GM15510 (cell line): ENCODE measurements around the gene ACR.

ENCODE experiments used
- POLR2A ChIP-seq: IDR thresholded peaks from 3 replicates; pipeline ENCODE4 v1.6.1; 2011; ENCODE audit warnings: borderline replicate concordance; ENCODE audit not compliant: insufficient read length; ENCODE audit errors: extremely low read depth

The ACR gene

GRCh38 chr22:50730941-50731661 lies 6.9 kb upstream of the ACR start:
- no peak for TF ChIP-seq POLR2A

GRCh38 chr22:50731811-50732624 lies 6.0 kb upstream of the ACR start:
- TF ChIP-seq POLR2A: no peak

GRCh38 chr22:50732681-50733080 lies 5.3 kb upstream of the ACR start:
- TF ChIP-seq POLR2A: no peak

DNA sequence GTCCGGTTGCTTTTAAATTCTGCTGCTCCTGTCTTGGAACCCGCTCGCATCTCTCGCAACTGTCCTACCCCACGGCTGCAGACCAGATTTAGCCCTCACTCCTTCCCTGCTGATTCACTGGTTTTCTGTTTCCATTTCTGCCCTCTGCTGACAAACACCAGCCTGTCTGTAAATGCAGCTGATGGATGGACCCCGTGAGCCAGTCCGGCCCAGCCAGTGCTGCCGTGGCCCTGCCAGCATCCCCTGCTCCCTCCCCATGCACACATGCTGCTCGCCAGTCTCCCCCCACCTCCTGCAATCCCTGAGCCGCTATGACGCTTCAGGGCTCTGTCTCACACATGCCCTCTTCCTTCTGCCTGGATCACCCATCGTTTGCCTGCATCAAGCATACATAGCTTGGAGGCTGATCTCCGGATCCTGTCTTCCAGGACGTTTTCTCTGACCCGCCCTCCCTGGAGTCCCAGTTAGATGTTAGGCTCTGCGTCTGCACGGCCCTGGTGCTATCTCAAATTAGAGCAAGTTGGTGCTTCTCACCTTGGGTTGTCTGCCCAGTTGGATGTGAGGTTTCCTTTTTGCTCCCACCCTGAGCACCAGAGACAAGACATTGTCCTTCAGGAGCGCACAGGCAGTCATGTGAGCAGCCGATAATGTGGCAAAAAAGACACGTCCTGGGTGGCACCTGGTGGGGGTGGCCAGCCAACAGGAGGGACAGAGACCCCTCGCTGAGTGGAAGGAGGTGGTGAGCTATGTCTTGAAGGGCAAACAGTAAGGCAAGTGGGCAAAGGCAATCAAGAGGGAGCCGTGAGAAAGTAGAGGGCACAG lies 4.3 kb upstream of the ACR start:
- TF ChIP-seq POLR2A: no peak

- TF ChIP-seq POLR2A: no peak
Measured at GRCh38 chr22:50734343-50734771, 3.6 kb upstream of the ACR start.

- TF ChIP-seq POLR2A: no peak
Measured at GRCh38 chr22:50734986-50735738, 2.8 kb upstream of the ACR start.

DNA sequence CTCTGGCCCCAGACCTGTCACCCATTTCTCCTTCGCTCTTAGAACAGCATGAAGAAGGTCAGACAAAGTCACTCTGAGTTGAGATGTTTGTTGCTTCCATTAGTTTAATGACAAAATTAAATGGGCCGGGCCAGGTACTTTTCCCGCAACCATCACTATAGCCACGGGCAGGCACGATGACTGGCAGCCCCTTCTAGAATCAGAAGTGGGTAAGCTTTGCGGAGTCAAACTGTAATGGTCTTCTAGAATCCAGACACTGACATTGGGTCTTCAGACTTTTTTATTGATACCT lies 2.3 kb upstream of the ACR start:
- TF ChIP-seq POLR2A: no peak

DNA sequence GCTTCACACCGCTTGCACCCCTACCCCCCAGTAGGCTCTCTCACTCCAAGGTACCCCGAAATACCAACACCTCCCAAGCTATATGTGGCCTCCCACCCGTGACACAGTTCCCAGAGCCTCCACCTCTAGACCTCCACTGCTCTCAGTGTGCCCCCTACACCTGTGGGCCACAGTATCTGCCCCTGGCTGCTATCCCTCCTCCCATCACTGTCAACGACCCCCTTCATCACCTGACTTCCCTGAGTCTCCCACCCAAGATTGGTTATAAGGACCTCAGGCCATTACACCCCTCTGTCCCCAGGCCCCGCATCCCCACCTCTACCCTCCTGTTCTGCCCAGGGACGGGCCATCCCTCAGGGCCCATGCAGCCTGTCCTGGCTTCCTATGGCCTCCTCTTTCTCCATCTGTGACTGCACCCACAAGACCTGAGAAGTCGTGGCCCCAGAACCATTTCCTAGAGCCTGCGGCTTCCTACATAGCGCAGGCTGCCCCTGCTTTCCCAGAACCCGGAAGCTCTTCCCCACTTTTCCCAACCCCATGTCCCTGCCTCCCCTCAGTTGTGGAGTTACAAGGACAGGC lies 734 bp downstream of the ACR start:
- TF ChIP-seq POLR2A: no peak

- TF ChIP-seq POLR2A: no peak
Measured at GRCh38 chr22:50739279-50739691, 1.3 kb downstream of the ACR start.

DNA sequence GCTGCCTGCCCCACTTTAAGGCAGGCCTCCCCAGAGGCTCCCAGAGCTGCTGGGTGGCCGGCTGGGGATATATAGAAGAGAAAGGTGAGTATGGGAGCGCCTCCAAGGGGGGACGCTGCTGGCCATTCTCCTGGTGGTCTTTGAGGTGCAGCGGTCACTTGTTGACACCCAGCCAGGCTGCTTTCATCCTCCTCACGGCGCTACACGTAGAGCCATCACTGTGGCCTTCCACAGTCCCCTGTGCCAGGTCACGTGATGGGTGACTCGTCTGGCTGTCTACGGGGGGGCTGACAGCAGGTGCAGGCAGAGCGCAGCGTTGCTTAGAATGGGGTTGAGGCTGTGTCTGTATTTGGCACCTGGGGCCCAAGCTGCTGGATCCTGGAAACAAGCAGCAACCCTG lies 1.9 kb downstream of the ACR start:
- TF ChIP-seq POLR2A: no peak

GRCh38 chr22:50783033-50783879 lies 45.3 kb downstream of the ACR start, which contains the start of gene RABL2B:
TSS of gene RABL2B (minus strand) at chr22:50783636. CDS start at chr22:50782294, 1,342 bp downstream.
- TF ChIP-seq POLR2A: peak; percentile 41
